ENCODE data around the gene PLXDC2.

The PLXDC2 gene

GRCh38 chr10:20085115-20085514, 268.9 kb downstream of the PLXDC2 start:
- no peaks in the 10 kb centered on the region for H3F3A ChIP-seq (ENCODE audit: insufficient read depth, low read length)
- H3K9ac ChIP-seq (ENCODE audit: low read length) = no peak overlapping the region
- no peak overlapping the region for H3K4me2 ChIP-seq (ENCODE audit: low read length)
- H3K27ac ChIP-seq (ENCODE audit: low read depth, low read length, poor library complexity, severe bottlenecking) = no peak overlapping the region
- H2AFZ ChIP-seq (ENCODE audit: low read length) = no peak overlapping the region
- no peaks in the 10 kb centered on the region for H3K27me3 ChIP-seq (ENCODE audit: insufficient read depth, low read length)
- no peaks in the 10 kb centered on the region for H3K9me3 ChIP-seq (ENCODE audit: low read length)
- no peak for TF ChIP-seq EZH2 (IDR thresholded peaks at IDR 0.05; ENCODE audit: borderline replicate concordance, low read length)
- no peak for TF ChIP-seq CTCF (IDR thresholded peaks at IDR 0.05; ENCODE audit: low read length)
- no peaks in the 10 kb centered on the region for H4K20me1 ChIP-seq (ENCODE audit: insufficient read depth, low read length)
- H3K4me3 ChIP-seq (ENCODE audit: low read depth, low read length, poor library complexity, severe bottlenecking) = no peak overlapping the region
- no peaks in the 10 kb centered on the region for H3K4me1 ChIP-seq (ENCODE audit: insufficient read depth, low read length, severe bottlenecking)
- no peaks in the 10 kb centered on the region for H3K9me2 ChIP-seq (ENCODE audit: low read depth, low read length)
- H3K79me2 ChIP-seq (ENCODE audit: insufficient read depth, low read length) = no peaks in the 10 kb centered on the region
- no peaks in the 10 kb centered on the region for H3K36me3 ChIP-seq (ENCODE audit: insufficient read depth, low read length)

GRCh38 chr10:20087353-20087752, 271.1 kb downstream of the PLXDC2 start:
- Histone ChIP-seq H3K27me3 (ENCODE audit: insufficient read depth, low read length) (no peaks in the 10 kb centered on the region), H3K4me1 (ENCODE audit: insufficient read depth, low read length, severe bottlenecking) (no peaks in the 10 kb centered on the region), H3K27ac (ENCODE audit: low read depth, low read length, poor library complexity, severe bottlenecking) (no peak overlapping the region), H3K9me2 (ENCODE audit: low read depth, low read length) (no peaks in the 10 kb centered on the region), H3F3A (ENCODE audit: insufficient read depth, low read length) (no peaks in the 10 kb centered on the region), H4K20me1 (ENCODE audit: insufficient read depth, low read length) (no peaks in the 10 kb centered on the region), H3K9ac (ENCODE audit: low read length) (no peak overlapping the region), H3K36me3 (ENCODE audit: insufficient read depth, low read length) (no peaks in the 10 kb centered on the region), H3K4me3 (ENCODE audit: low read depth, low read length, poor library complexity, severe bottlenecking) (no peak overlapping the region), H3K4me2 (ENCODE audit: low read length) (no peak overlapping the region), H3K9me3 (ENCODE audit: low read length) (no peaks in the 10 kb centered on the region), H3K79me2 (ENCODE audit: insufficient read depth, low read length) (no peaks in the 10 kb centered on the region), H2AFZ (ENCODE audit: low read length) (no peak overlapping the region)
- TF ChIP-seq CTCF (IDR thresholded peaks at IDR 0.05; ENCODE audit: low read length) = no peak
- TF ChIP-seq EZH2 (IDR thresholded peaks at IDR 0.05; ENCODE audit: borderline replicate concordance, low read length) = no peak

GRCh38 chr10:20088061-20088701, 271.9 kb downstream of the PLXDC2 start:
- no peak overlapping the region for H3K4me3 ChIP-seq (ENCODE audit: low read depth, low read length, poor library complexity, severe bottlenecking)
- H3K9me3 ChIP-seq (ENCODE audit: low read length) = no peaks in the 10 kb centered on the region
- no peak overlapping the region for H3K9ac ChIP-seq (ENCODE audit: low read length)
- no peaks in the 10 kb centered on the region for H3K9me2 ChIP-seq (ENCODE audit: low read depth, low read length)
- no peaks in the 10 kb centered on the region for H4K20me1 ChIP-seq (ENCODE audit: insufficient read depth, low read length)
- no peak for TF ChIP-seq CTCF (IDR thresholded peaks at IDR 0.05; ENCODE audit: low read length)
- no peak for TF ChIP-seq EZH2 (IDR thresholded peaks at IDR 0.05; ENCODE audit: borderline replicate concordance, low read length)
- no peak overlapping the region for H3K4me2 ChIP-seq (ENCODE audit: low read length)
- H3K27me3 ChIP-seq (ENCODE audit: insufficient read depth, low read length) = no peaks in the 10 kb centered on the region
- no peak overlapping the region for H3K27ac ChIP-seq (ENCODE audit: low read depth, low read length, poor library complexity, severe bottlenecking)
- H3K36me3 ChIP-seq (ENCODE audit: insufficient read depth, low read length) = no peaks in the 10 kb centered on the region
- no peaks in the 10 kb centered on the region for H3K79me2 ChIP-seq (ENCODE audit: insufficient read depth, low read length)
- H3F3A ChIP-seq (ENCODE audit: insufficient read depth, low read length) = no peaks in the 10 kb centered on the region
- H3K4me1 ChIP-seq (ENCODE audit: insufficient read depth, low read length, severe bottlenecking) = no peaks in the 10 kb centered on the region
- H2AFZ ChIP-seq (ENCODE audit: low read length) = no peak overlapping the region
